Activated T-helper 1 cell treated with anti-CD3 and anti-CD28 coated beads, Interleukin-12 subunit alpha, Interleukin-12 subunit beta, Interleukin-2, Interleukin-4 antibody, amounts not matched to agents 30 ng/mL and 10 ng/mL and 1 ng/mL, durations not matched to agents 14 hours and 24 hours and 36 hours (primary cell): Measurements from ENCODE around the gene ANKLE2. TPM values are rescaled to one million over a fixed set of nuclear protein-coding genes. Genes with fewer than 3 reads are reported as not detected.
A peak's percentile ranks its signal among the peaks of the same experiment; 100 is the strongest.

Source experiments
- DNase-seq: peaks from one replicate; pipeline ENCODE4 v3.0.0; 2021; ENCODE audit warnings: low spot score
- H3K27ac Mint-ChIP-seq: one replicate; pipeline ENCODE4 v1.8.0; 2021; ENCODE audit warnings: mild to moderate bottlenecking, mixed read lengths
- H3K27me3 Mint-ChIP-seq: one replicate; pipeline ENCODE4 v1.8.0; 2022; ENCODE audit warnings: mild to moderate bottlenecking, moderate library complexity, mixed read lengths; ENCODE audit not compliant: insufficient read depth
- H3K36me3 Mint-ChIP-seq: one replicate; pipeline ENCODE4 v1.8.0; 2021; ENCODE audit warnings: low read depth, mixed read lengths
- H3K4me1 Mint-ChIP-seq: one replicate; pipeline ENCODE4 v1.8.0; 2021; ENCODE audit warnings: low read depth, mixed read lengths
- H3K4me3 Mint-ChIP-seq: one replicate; pipeline ENCODE4 v1.8.0; 2021; ENCODE audit warnings: mild to moderate bottlenecking, moderate library complexity, mixed read lengths
- H3K9me3 Mint-ChIP-seq: one replicate; pipeline ENCODE4 v1.8.0; 2021; ENCODE audit warnings: mixed read lengths
- intact Hi-C: fragments of 100-400 bp; cut with micrococcal nuclease; formaldehyde crosslinking; loops from one replicate; pipeline ENCODE4 v1.15.1; 2024
- total RNA-seq: library from RNA; stranded (reverse); gene quantifications from 2 replicates; pipeline ENCODE4 v1.2.3, GENCODE V29; 2022

ANKLE2 gene
- total RNA-seq, 1 donor from 2014 or later, result 156 TPM

GRCh38 chr12:132735496-132735895 lies 26.1 kb downstream of the ANKLE2 start:
- H3K9me3 Mint-ChIP-seq, result peaks cover 4% of the 10 kb centered on the region
- intact Hi-C loops, result no loop called here
- no peak overlapping the region for H3K4me3 Mint-ChIP-seq
- DNase-seq, result no peak
- peaks cover 73% of the 10 kb centered on the region for H3K36me3 Mint-ChIP-seq
- no peak overlapping the region for H3K27ac Mint-ChIP-seq
- H3K27me3 Mint-ChIP-seq, result no peaks in the 10 kb centered on the region
- no peaks in the 10 kb centered on the region for H3K4me1 Mint-ChIP-seq

GRCh38 chr12:132734206-132734605 lies 27.4 kb downstream of the ANKLE2 start:
- intact Hi-C loops, result no loop called here
- Mint-ChIP-seq H3K36me3 (peaks cover 72% of the 10 kb centered on the region), H3K4me3 (no peak overlapping the region), H3K9me3 (peaks cover 4% of the 10 kb centered on the region), H3K27ac (no peak overlapping the region), H3K27me3 (no peaks in the 10 kb centered on the region), H3K4me1 (no peaks in the 10 kb centered on the region)
- DNase-seq, result no peak

DNA sequence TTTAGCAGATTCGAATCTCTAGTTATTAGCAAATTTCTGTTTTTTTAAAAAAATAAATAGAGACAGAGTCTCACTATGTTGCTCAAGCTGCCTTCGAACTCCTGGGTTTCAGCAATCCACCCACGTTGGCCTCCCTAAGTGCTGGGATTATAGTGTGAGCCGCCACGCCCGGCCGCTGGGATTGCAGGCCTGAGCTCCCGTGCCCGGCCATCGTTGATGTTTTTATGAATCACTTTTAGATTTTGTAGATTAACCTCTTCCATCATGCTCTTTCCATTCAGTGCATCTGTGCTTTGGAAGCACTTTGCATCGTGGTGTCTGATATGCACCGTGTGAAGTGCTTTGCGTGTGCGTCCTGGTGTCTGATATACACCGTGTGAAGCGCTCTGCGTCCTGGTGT lies 30.1 kb downstream of the ANKLE2 start:
- Mint-ChIP-seq H3K27ac (no peak overlapping the region), H3K4me1 (no peaks in the 10 kb centered on the region), H3K9me3 (peaks cover 4% of the 10 kb centered on the region), H3K36me3 (peaks cover 74% of the 10 kb centered on the region), H3K27me3 (no peaks in the 10 kb centered on the region), H3K4me3 (no peak overlapping the region)
- DNase-seq, result no peak
- intact Hi-C loops, result no loop called here

DNA sequence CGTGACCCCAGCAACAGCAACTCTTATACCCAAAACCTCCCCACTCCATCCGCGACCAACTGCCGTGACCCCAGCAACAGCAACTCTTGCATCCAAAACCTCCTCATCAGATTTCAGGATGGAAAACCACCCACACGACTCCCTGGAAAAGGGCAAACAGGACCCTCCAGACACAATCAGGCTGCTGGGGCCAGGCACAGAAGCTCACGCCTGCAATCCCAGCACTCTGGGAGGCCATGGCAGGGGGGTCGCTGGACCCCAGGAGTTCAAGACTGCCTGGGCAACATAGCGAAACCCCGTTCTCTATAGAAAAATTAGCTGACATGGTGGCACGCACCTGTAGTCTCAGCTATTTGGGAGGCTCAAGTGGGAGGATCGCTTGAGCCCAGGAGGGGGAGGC lies 31.3 kb downstream of the ANKLE2 start:
- H3K27me3 Mint-ChIP-seq, result no peaks in the 10 kb centered on the region
- intact Hi-C loops, result no loop called here
- H3K4me1 Mint-ChIP-seq, result no peaks in the 10 kb centered on the region
- H3K9me3 Mint-ChIP-seq, result peaks cover 4% of the 10 kb centered on the region
- peaks cover 76% of the 10 kb centered on the region for H3K36me3 Mint-ChIP-seq
- no peak overlapping the region for H3K4me3 Mint-ChIP-seq
- no peak for DNase-seq
- no peak overlapping the region for H3K27ac Mint-ChIP-seq

- H3K4me3 Mint-ChIP-seq, result no peak overlapping the region
- peaks cover 4% of the 10 kb centered on the region for H3K9me3 Mint-ChIP-seq
- peaks cover 75% of the 10 kb centered on the region for H3K36me3 Mint-ChIP-seq
- no peaks in the 10 kb centered on the region for H3K27me3 Mint-ChIP-seq
- H3K27ac Mint-ChIP-seq, result peak overlapping the region; percentile 34
- no peak for DNase-seq
- H3K4me1 Mint-ChIP-seq, result no peaks in the 10 kb centered on the region
- intact Hi-C loops, result no loop called here
Observed at GRCh38 chr12:132729541-132730320, 31.9 kb downstream of the ANKLE2 start.

- Mint-ChIP-seq H3K36me3 (peaks cover 73% of the 10 kb centered on the region), H3K9me3 (peaks cover 4% of the 10 kb centered on the region), H3K27me3 (no peaks in the 10 kb centered on the region), H3K4me3 (no peak overlapping the region), H3K4me1 (peaks cover 5% of the 10 kb centered on the region), H3K27ac (no peak overlapping the region)
- intact Hi-C loops, result no loop called here
- DNase-seq, result no peak
Observed at GRCh38 chr12:132728502-132728901, 33.1 kb downstream of the ANKLE2 start.

GRCh38 chr12:132727091-132727794 lies 34.4 kb downstream of the ANKLE2 start:
- no peak for DNase-seq
- H3K36me3 Mint-ChIP-seq, result peaks cover 65% of the 10 kb centered on the region
- no peak overlapping the region for H3K27ac Mint-ChIP-seq
- no peaks in the 10 kb centered on the region for H3K27me3 Mint-ChIP-seq
- no peak overlapping the region for H3K4me3 Mint-ChIP-seq
- intact Hi-C loops, result no loop called here
- peaks cover 4% of the 10 kb centered on the region for H3K9me3 Mint-ChIP-seq
- H3K4me1 Mint-ChIP-seq, result peaks cover 5% of the 10 kb centered on the region

GRCh38 chr12:132726386-132726785 lies 35.2 kb downstream of the ANKLE2 start:
- intact Hi-C loops, result no loop called here
- Mint-ChIP-seq H3K27me3 (no peaks in the 10 kb centered on the region), H3K4me3 (no peak overlapping the region), H3K9me3 (no peaks in the 10 kb centered on the region), H3K27ac (no peak overlapping the region), H3K36me3 (peaks cover 59% of the 10 kb centered on the region), H3K4me1 (peaks cover 5% of the 10 kb centered on the region)
- DNase-seq, result no peak

DNA sequence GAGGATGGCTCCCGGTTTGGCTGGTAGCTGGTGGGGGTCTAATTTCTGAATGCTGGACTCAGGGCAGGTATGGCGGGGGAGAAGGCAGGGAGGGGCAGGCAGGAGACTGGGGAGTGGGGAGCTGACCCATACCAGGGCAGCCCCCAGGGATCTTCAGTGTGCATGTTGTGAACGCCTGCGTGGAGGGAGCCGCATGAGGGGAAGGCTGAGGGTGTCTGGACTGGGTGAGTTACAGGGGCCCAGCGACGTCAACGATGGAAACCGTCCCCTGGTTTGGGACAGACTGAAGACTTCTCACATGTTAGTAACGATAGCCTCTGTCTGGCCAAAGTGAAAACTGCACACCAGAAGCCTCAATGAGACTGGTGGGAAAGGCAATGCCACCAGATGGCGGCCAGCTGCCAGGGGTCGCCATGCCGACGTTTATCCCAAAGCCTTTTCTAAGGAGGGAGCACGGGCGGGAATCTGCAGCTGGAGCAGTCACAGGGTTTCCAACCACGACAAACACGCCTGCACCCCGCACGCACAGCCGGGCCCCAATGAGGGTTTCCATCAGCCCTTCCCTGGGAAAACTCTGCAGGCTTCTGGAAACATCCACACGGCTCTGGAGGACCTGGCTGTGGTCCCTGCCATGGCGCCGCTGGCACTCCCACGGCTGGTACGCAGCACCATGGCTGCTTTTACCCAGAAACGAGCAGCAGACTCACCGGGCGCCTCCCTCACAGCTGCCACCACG lies 37.0 kb downstream of the ANKLE2 start:
- Mint-ChIP-seq H3K4me1 (peaks cover 5% of the 10 kb centered on the region), H3K9me3 (no peaks in the 10 kb centered on the region), H3K27ac (no peak overlapping the region), H3K27me3 (no peaks in the 10 kb centered on the region), H3K4me3 (no peak overlapping the region), H3K36me3 (peaks cover 57% of the 10 kb centered on the region)
- DNase-seq, result no peak
- intact Hi-C loops, result no loop called here

DNA sequence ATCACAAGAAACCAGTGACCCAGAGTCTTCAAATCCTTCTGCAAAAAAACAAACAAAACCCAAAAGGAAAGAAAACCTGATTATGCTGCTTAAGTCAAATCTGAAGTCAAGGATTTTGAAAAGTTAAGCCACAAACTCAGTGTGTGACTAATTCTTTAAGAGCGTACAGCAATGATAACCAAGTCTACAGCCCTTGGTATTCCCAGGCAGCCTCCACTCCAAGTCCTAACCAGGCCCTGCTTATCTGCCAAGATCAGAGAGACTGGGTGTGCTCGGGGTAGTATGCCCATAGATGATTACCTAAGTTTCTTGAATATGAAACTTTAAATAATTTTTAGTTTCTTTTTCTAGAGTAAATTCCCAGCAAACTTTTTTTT lies 37.9 kb downstream of the ANKLE2 start:
- H3K4me3 Mint-ChIP-seq, result no peak overlapping the region
- intact Hi-C loops, result no loop called here
- H3K9me3 Mint-ChIP-seq, result no peaks in the 10 kb centered on the region
- no peak for DNase-seq
- H3K36me3 Mint-ChIP-seq, result peaks cover 60% of the 10 kb centered on the region
- H3K4me1 Mint-ChIP-seq, result peaks cover 5% of the 10 kb centered on the region
- H3K27me3 Mint-ChIP-seq, result no peaks in the 10 kb centered on the region
- no peak overlapping the region for H3K27ac Mint-ChIP-seq

GRCh38 chr12:132723015-132723763 lies 38.4 kb downstream of the ANKLE2 start:
- intact Hi-C loops, result no loop called here
- no peaks in the 10 kb centered on the region for H3K27me3 Mint-ChIP-seq
- no peak for DNase-seq
- H3K36me3 Mint-ChIP-seq, result peaks cover 55% of the 10 kb centered on the region
- no peaks in the 10 kb centered on the region for H3K9me3 Mint-ChIP-seq
- no peak overlapping the region for H3K4me3 Mint-ChIP-seq
- no peak overlapping the region for H3K27ac Mint-ChIP-seq
- peaks cover 5% of the 10 kb centered on the region for H3K4me1 Mint-ChIP-seq

- Mint-ChIP-seq H3K4me1 (peaks cover 5% of the 10 kb centered on the region), H3K4me3 (no peak overlapping the region), H3K36me3 (peaks cover 43% of the 10 kb centered on the region), H3K27me3 (no peaks in the 10 kb centered on the region), H3K27ac (no peak overlapping the region), H3K9me3 (no peaks in the 10 kb centered on the region)
- no peak for DNase-seq
- intact Hi-C loops, result no loop called here
Observed at GRCh38 chr12:132720606-132721345, 40.9 kb downstream of the ANKLE2 start.
